Hepatocyte (in vitro differentiated cells): ENCODE results near the gene PRTG. TPM values are rescaled to one million over a fixed set of nuclear protein-coding genes. Genes with fewer than 3 reads are reported as not detected.

Source experiments
- DNase-seq: peaks from one replicate; pipeline ENCODE4 v3.0.0-alpha.2; 2016; ENCODE audit warnings: low spot score
- H2AFZ ChIP-seq: fragments of 200-600 bp; sonication (generic); 2 replicates; pipeline ENCODE4 v1.6.0; 2016; ENCODE audit warnings: antibody characterized with exemption, mild to moderate bottlenecking
- H3K27ac ChIP-seq: fragments of 200-600 bp; sonication (generic); 2 replicates; pipeline ENCODE4 v1.5.1; 2016; ENCODE audit warnings: mild to moderate bottlenecking
- H3K27me3 ChIP-seq: fragments of 200-600 bp; sonication (generic); 2 replicates; pipeline ENCODE4 v1.6.1; 2016
- H3K36me3 ChIP-seq: fragments of 200-600 bp; sonication (generic); replicated peaks from 2 replicates; pipeline ENCODE4 v1.5.1; 2016; ENCODE audit warnings: low read depth; ENCODE audit not compliant: insufficient read depth
- H3K4me1 ChIP-seq: fragments of 200-600 bp; sonication (generic); 2 replicates; pipeline ENCODE4 v1.5.1; 2016; ENCODE audit warnings: mild to moderate bottlenecking, moderate library complexity; ENCODE audit not compliant: insufficient read depth
- H3K4me2 ChIP-seq: fragments of 200-600 bp; sonication (generic); 2 replicates; pipeline ENCODE4 v1.6.0; 2016
- H3K4me3 ChIP-seq: fragments of 200-600 bp; sonication (generic); 2 replicates; pipeline ENCODE4 v1.5.1; 2016; ENCODE audit warnings: mild to moderate bottlenecking
- H3K79me2 ChIP-seq: fragments of 200-600 bp; sonication (generic); 2 replicates; pipeline ENCODE4 v1.6.0; 2017; ENCODE audit warnings: mild to moderate bottlenecking
- H3K9me2 ChIP-seq: fragments of 200-600 bp; sonication (generic); replicated peaks from 2 replicates; pipeline ENCODE4 v1.6.0; 2017; ENCODE audit warnings: mild to moderate bottlenecking; ENCODE audit not compliant: insufficient read depth
- H3K9me3 ChIP-seq: fragments of 200-600 bp; sonication (generic); 2 replicates; pipeline ENCODE4 v1.5.1; 2016; ENCODE audit warnings: low read depth, mild to moderate bottlenecking
- H4K20me1 ChIP-seq: fragments of 200-600 bp; sonication (generic); 2 replicates; pipeline ENCODE4 v1.6.0; 2016; ENCODE audit warnings: mild to moderate bottlenecking; ENCODE audit not compliant: insufficient read depth, poor library complexity, severe bottlenecking
- CTCF ChIP-seq: fragments of 200-600 bp; sonication (generic); IDR thresholded peaks from 2 replicates; pipeline ENCODE4 v1.5.1; 2016; ENCODE audit warnings: antibody characterized with exemption, mild to moderate bottlenecking; ENCODE audit not compliant: poor library complexity
- EZH2 ChIP-seq: fragments of 200-600 bp; sonication (generic); IDR thresholded peaks from 2 replicates; pipeline ENCODE4 v1.6.1; 2016; ENCODE audit warnings: antibody characterized with exemption, mild to moderate bottlenecking, borderline replicate concordance
- EZH2phosphoT487 ChIP-seq: fragments of 200-600 bp; sonication (generic); IDR thresholded peaks from one replicate; pipeline ENCODE4 v1.6.1; 2018; ENCODE audit warnings: antibody characterized with exemption, mild to moderate bottlenecking, low read depth, moderate library complexity; ENCODE audit not compliant: unreplicated experiment, severe bottlenecking
- WGBS: methylation state at CpG from one replicate; pipeline ENCODE4 v1.1.6; 2016; ENCODE audit warnings: low lambda C conversion rate; ENCODE audit errors: missing lambda C conversion rate; 5-methylcytosine and 5-hydroxymethylcytosine counted together
- polyA plus RNA-seq: library from polyadenylated mRNA; unstranded; fragments of >200 nt; fragmentation: Nextera tagmentation; extraction: Ambion mirVana; gene quantifications from 2 replicates; pipeline ENCODE4 v1.2.1, GENCODE V29; 2016
- total RNA-seq: library from RNA; depleted of rRNA; stranded (reverse); fragments of >200 nt; gene quantifications from 2 replicates; pipeline ENCODE4 v1.2.3, GENCODE V29; 2014

The PRTG gene
- total and polyA plus RNA-seq, 2 experiments from 2014 or later, result 6.6 to 19.0 TPM

GRCh38 chr15:55774113-55774970 lies 31.4 kb upstream of the PRTG start:
- Histone ChIP-seq H2AFZ (no peak overlapping the region), H3K9me2 (no peaks in the 10 kb centered on the region), H3K36me3 (no peaks in the 10 kb centered on the region), H3K27me3 (no peaks in the 10 kb centered on the region), H3K4me1 (no peaks in the 10 kb centered on the region), H3K9me3 (no peaks in the 10 kb centered on the region), H3K79me2 (no peaks in the 10 kb centered on the region), H3K27ac (no peak overlapping the region), H3K4me2 (no peak overlapping the region), H4K20me1 (no peaks in the 10 kb centered on the region), H3K4me3 (no peak overlapping the region)
- 57% methylated on average over 9 of the region's 9 CpGs for WGBS
- peak; percentile 44 for DNase-seq
- no peak for TF ChIP-seq EZH2
- peak; percentile 59 for TF ChIP-seq CTCF

GRCh38 chr15:55770806-55771205 lies 27.9 kb upstream of the PRTG start:
- WGBS, result 51% methylated on average over 4 of the region's 4 CpGs
- DNase-seq, result peak; percentile 23
- no peaks in the 10 kb centered on the region for H3K36me3 ChIP-seq

GRCh38 chr15:55770261-55770660 lies 27.3 kb upstream of the PRTG start:
- H3K4me3 ChIP-seq, result no peak overlapping the region
- TF ChIP-seq EZH2 (no peak), CTCF (no peak), EZH2phosphoT487 (no peak)
- H3K9me2 ChIP-seq, result no peaks in the 10 kb centered on the region
- H3K27ac ChIP-seq, result no peak overlapping the region
- no peak overlapping the region for H2AFZ ChIP-seq
- no peaks in the 10 kb centered on the region for H3K27me3 ChIP-seq
- WGBS, result 63% methylated on average over 4 of the region's 4 CpGs
- H3K4me1 ChIP-seq, result no peaks in the 10 kb centered on the region
- H3K4me2 ChIP-seq, result peak overlapping the region; percentile 30
- no peaks in the 10 kb centered on the region for H3K9me3 ChIP-seq
- H3K79me2 ChIP-seq, result no peaks in the 10 kb centered on the region
- DNase-seq, result peak; percentile 42
- H4K20me1 ChIP-seq, result no peaks in the 10 kb centered on the region
- H3K36me3 ChIP-seq, result no peaks in the 10 kb centered on the region

More at GRCh38 chr15:55770806-55771205, 27.9 kb upstream of the PRTG start:
- H3K9me3 ChIP-seq, result no peaks in the 10 kb centered on the region
- H3K27me3 ChIP-seq, result no peaks in the 10 kb centered on the region
- peak overlapping the region; percentile 30 for H3K4me2 ChIP-seq
- H4K20me1 ChIP-seq, result no peaks in the 10 kb centered on the region
- no peaks in the 10 kb centered on the region for H3K9me2 ChIP-seq
- no peak overlapping the region for H3K27ac ChIP-seq
- H2AFZ ChIP-seq, result no peak overlapping the region
- H3K79me2 ChIP-seq, result no peaks in the 10 kb centered on the region
- H3K4me3 ChIP-seq, result no peak overlapping the region
- TF ChIP-seq CTCF (no peak), EZH2 (no peak), EZH2phosphoT487 (no peak)
- no peaks in the 10 kb centered on the region for H3K4me1 ChIP-seq
